ENCODE results near the gene CD200R1L. TPM values are rescaled to one million over a fixed set of nuclear protein-coding genes. Genes with fewer than 3 reads are reported as not detected.

Gene CD200R1L
- total RNA-seq, 4 donors from 2014 or later = not detected

DNA sequence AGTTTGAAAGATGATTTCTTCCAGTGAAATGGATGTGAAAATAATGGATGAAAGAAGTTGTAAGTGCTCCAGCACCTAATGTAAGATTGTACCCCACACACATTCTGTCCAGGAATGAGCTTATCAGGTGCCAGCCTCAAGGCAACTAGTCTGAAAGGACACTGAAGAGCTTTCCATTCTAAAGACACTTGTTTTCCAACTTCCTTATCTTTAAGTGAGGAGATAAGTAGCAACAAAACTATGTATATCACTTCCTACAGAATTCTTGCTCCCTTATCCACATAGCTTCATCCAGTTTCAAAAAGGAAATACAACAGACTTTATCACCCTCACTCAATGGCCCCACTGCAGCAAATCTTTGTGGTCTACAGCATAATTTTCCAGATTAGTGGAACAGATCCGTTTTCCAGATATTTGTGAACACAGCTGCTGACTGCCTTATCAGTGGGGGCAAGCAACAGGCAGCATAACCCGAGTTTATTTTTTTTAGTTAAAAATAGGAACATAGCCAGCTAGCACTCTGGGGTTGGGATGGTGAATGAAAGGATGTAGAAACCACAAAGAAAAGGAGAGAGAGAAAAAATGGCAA, 60.6 kb downstream of the CD200R1L start:
- intact Hi-C loops (cut with DNase I; ENCODE audit: low total_unique reads) (no loop called here), in situ Hi-C loops (cut with MboI; ENCODE audit: low sequenced_read_pairs in 4 of 4) (no loop called here)
- TF ChIP-seq, protein P1, sequence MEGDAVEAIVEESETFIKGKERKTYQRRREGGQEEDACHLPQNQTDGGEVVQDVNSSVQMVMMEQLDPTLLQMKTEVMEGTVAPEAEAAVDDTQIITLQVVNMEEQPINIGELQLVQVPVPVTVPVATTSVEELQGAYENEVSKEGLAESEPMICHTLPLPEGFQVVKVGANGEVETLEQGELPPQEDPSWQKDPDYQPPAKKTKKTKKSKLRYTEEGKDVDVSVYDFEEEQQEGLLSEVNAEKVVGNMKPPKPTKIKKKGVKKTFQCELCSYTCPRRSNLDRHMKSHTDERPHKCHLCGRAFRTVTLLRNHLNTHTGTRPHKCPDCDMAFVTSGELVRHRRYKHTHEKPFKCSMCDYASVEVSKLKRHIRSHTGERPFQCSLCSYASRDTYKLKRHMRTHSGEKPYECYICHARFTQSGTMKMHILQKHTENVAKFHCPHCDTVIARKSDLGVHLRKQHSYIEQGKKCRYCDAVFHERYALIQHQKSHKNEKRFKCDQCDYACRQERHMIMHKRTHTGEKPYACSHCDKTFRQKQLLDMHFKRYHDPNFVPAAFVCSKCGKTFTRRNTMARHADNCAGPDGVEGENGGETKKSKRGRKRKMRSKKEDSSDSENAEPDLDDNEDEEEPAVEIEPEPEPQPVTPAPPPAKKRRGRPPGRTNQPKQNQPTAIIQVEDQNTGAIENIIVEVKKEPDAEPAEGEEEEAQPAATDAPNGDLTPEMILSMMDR (IDR thresholded peaks at IDR 0.05 in 4 of 5, conservative IDR thresholded peaks at IDR 0.05 in 1 of 5) = no peak
- TF ChIP-seq POLR2A (IDR thresholded peaks at IDR 0.05) = no peak
- no peak for DNase-seq
- no peaks in the 10 kb centered on the region for H3K36me3 ChIP-seq
- H3K27me3 ChIP-seq = no peaks in the 10 kb centered on the region
- no peak overlapping the region for H3K4me3 ChIP-seq
- no peak overlapping the region for H3K27ac ChIP-seq
- no peaks in the 10 kb centered on the region for H3K4me1 ChIP-seq
- no peak for ATAC-seq
- H3K9me3 ChIP-seq = no peaks in the 10 kb centered on the region

DNA sequence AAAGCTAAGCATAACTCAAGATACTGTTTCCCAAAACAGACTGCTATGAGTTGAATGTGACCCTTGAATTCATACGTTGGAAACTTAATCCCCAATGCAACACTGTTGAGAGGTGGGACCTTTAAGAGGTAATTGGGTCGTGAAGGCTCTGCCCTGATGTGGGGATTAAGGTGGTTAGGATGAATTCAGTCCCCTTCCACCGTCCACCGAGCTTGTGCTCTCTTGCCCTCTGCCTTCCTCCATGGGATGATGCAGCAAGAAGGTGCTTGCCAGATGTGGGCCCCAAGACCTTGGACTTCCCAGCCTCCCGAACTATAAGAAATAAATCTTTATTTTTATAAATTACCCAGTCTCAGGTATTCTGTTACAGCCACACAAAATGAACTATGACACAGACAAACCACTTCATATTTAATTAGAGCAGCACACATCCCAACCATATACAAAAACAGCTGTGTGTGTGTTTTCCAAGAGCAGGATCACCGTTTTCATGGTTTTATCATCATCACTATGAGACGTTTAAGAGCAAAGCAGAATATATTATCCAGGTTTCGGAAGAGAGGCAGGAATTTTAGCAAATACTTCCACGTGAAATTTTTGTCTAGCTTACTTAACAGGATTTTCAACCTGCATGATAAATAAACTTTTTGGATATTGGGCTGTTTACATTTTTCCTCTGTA, 61.2 kb downstream of the CD200R1L start:
- in situ Hi-C loops (cut with MboI; ENCODE audit: low sequenced_read_pairs in 4 of 4) = no loop called here
- DNase-seq = no peak
- no peak for ATAC-seq

DNA sequence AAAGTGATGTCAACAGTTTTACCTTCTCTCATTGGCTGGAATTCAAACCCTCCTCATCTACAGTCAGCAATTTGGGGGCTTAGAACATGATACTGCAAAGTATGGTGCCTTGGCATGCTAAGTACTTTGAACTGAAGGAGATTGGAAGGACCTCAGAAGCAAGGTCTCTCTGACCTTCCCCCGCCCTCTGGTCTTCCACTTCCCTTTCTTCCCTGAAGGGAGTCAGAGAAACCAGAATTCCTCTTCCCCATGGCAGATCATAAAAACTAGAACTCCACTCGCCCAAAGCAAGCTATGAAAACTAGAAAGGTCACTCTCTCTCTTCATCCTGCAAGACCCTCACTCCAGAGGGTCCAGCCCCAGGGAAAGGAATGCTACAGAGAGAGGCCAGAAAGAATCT, 64.2 kb downstream of the CD200R1L start:
- DNase-seq (no peak), ATAC-seq (no peak)
- H3K27me3 ChIP-seq = no peaks in the 10 kb centered on the region
- no peak for TF ChIP-seq POLR2A (IDR thresholded peaks at IDR 0.05)
- TF ChIP-seq, protein P1 (IDR thresholded peaks at IDR 0.05 in 4 of 5, conservative IDR thresholded peaks at IDR 0.05 in 1 of 5) = no peak
- in situ Hi-C loops (cut with MboI; ENCODE audit: low sequenced_read_pairs in 4 of 4) = no loop called here
- H3K4me1 ChIP-seq = no peaks in the 10 kb centered on the region
- no peak overlapping the region for H3K4me3 ChIP-seq
- H3K9me3 ChIP-seq = no peaks in the 10 kb centered on the region
- no peak overlapping the region for H3K27ac ChIP-seq
- H3K36me3 ChIP-seq = no peaks in the 10 kb centered on the region
- intact Hi-C loops (cut with DNase I; ENCODE audit: low total_unique reads) = no loop called here

More for the DNA sequence above, 61.2 kb downstream of the CD200R1L start:
- TF ChIP-seq, protein P1 (IDR thresholded peaks at IDR 0.05 in 4 of 5, conservative IDR thresholded peaks at IDR 0.05 in 1 of 5) = no peak
- TF ChIP-seq POLR2A (IDR thresholded peaks at IDR 0.05) = no peak
- no peaks in the 10 kb centered on the region for H3K27me3 ChIP-seq
- intact Hi-C loops (cut with DNase I; ENCODE audit: low total_unique reads) = no loop called here
- H3K9me3 ChIP-seq = no peaks in the 10 kb centered on the region
- no peaks in the 10 kb centered on the region for H3K4me1 ChIP-seq
- H3K36me3 ChIP-seq = no peaks in the 10 kb centered on the region
- H3K27ac ChIP-seq = no peak overlapping the region
- no peak overlapping the region for H3K4me3 ChIP-seq

DNA sequence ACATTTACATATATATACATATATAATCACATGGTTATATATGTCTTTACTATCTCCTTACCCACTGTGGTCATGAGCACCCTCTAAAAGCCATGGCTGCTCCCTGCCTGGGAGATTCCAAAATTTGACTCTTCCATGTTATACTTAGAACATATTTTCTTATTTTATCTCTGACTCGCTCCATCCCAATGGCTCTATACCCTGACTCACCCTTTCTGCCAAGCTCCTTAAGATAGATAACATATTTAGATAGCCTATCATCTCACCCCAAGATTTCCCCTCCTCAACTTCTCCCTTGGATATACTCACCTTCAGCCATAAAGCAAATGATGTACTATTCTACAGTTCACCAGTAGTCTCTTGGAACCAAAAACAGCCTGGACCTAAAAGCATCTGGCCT, 65.1 kb downstream of the CD200R1L start:
- no peaks in the 10 kb centered on the region for H3K9me3 ChIP-seq
- ATAC-seq = no peak
- no peaks in the 10 kb centered on the region for H3K36me3 ChIP-seq
- no peaks in the 10 kb centered on the region for H3K4me1 ChIP-seq
- H3K4me3 ChIP-seq = no peak overlapping the region
- H3K27me3 ChIP-seq = no peaks in the 10 kb centered on the region
- DNase-seq = no peak
- no peak for TF ChIP-seq POLR2A (IDR thresholded peaks at IDR 0.05)
- TF ChIP-seq, protein P1 (IDR thresholded peaks at IDR 0.05 in 4 of 5, conservative IDR thresholded peaks at IDR 0.05 in 1 of 5) = no peak
- H3K27ac ChIP-seq = no peak overlapping the region
- intact Hi-C loops (cut with DNase I; ENCODE audit: low total_unique reads) = no loop called here
- in situ Hi-C loops (cut with MboI; ENCODE audit: low sequenced_read_pairs in 4 of 4) = no loop called here
